Adrenal gland (tissue), 12 donors: ENCODE data around the gene HTR3B. TPM values are rescaled to one million over a fixed set of nuclear protein-coding genes. Genes with fewer than 3 reads are reported as not detected.

Experiments used
- polyA plus RNA-seq, 3 donors: library from polyadenylated mRNA; stranded (reverse); fragments of 200-250 nt in 2 of 3; fragments of 350-450 nt in 1 of 3; fragmentation: Illumina TruSeq in 1 of 3; extraction: RNeasy Lipid Tissue Mini Kit (QIAGEN cat#74804) in 1 of 3; gene quantifications; one replicate each; pipeline ENCODE4 v1.2.3, GENCODE V29; 2013 to 2014
- small RNA-seq, 2 donors: library from RNA; depleted of rRNA; stranded (forward); fragments of <200 nt; gene quantifications; one replicate each; pipeline ENCODE3, GENCODE V24; 2016
- total RNA-seq, 9 donors: library from RNA; depleted of rRNA in 4 of 9; stranded (reverse); fragments of >200 nt in 4 of 9; fragments of 120-200 nt in 1 of 9; fragmentation: NEBNext Ultra II Directional in 1 of 9; extraction: Animal tissue kit (Norgen Biotek cat#: 25700) in 1 of 9; gene quantifications; one replicate each; pipeline versions ENCODE4 v1.1.0 to v1.2.4, GENCODE V29; 2013 to 2023
- donor health status: healthy with polysubstance abuse.
- donor health status: Bipolar disorder and iron deficiency.
- donor health status: DM: yes; HTN: yes; CAD: no.
- donor health status: DM: no; HTN: no; CAD: no.
- donor health status: DM: no; HTN: no; CAD: no.
- donor health status: DM: yes; HTN: yes; CAD: no.

Gene HTR3B
- total and polyA plus RNA-seq, 12 donors = not detected

Small RNA genes lying within 50 kb of the gene (small RNA-seq; reads per million reads assigned to genes)
- gene RNU6-1107P = 0 reads per million in 2 donors

Other genes with a start within 250 kb of the HTR3B start
- 1 to 10 TPM in 1 of 9 donors, under 1 TPM in 4, not detected in 4; 0.43 to 1.3 (median 0.55) TPM for gene TMPRSS5, start 198.5 kb upstream of the HTR3B start, total RNA-seq
- 1 to 10 TPM in 2 of 3 donors, under 1 TPM in 1; 0.07 to 1.5 (median 1.0) TPM for gene TMPRSS5, start 198.5 kb upstream of the HTR3B start, polyA plus RNA-seq
- gene ZW10, start 131.1 kb upstream of the HTR3B start, total RNA-seq = 10 to 100 TPM in 6 of 9 donors, 1 to 10 TPM in 3; 4.1 to 20.3 (median 11.5) TPM
- gene ZW10, start 131.1 kb upstream of the HTR3B start, polyA plus RNA-seq = 10 to 100 TPM in 1 of 3 donors, 1 to 10 TPM in 2; 3.2 to 24.3 (median 3.4) TPM
- not detected for gene CLDN25, start 125.0 kb upstream of the HTR3B start, total RNA-seq
- gene CLDN25, start 125.0 kb upstream of the HTR3B start, polyA plus RNA-seq = not detected
- 10 to 100 TPM in 8 of 9 donors, 1 to 10 TPM in 1; 8.8 to 25.0 (median 19.6) TPM for gene USP28, start 29.2 kb upstream of the HTR3B start, total RNA-seq
- gene USP28, start 29.2 kb upstream of the HTR3B start, polyA plus RNA-seq = 10 to 100 TPM in 1 of 3 donors, 1 to 10 TPM in 2; 2.9 to 19.7 (median 3.5) TPM
- gene HTR3A, start 70.3 kb downstream of the HTR3B start, total RNA-seq = 1 to 10 TPM in 1 of 9 donors, under 1 TPM in 3, not detected in 5; 0.13 to 1.1 (median 0.24) TPM
- gene HTR3A, start 70.3 kb downstream of the HTR3B start, polyA plus RNA-seq = under 1 TPM in 2 of 3 donors, not detected in 1; 0.03 to 0.13 TPM
- 100 to 1,000 TPM in 1 of 9 donors, 10 to 100 TPM in 7, 1 to 10 TPM in 1; 7.9 to 119 (median 68.3) TPM for gene ZBTB16, start 154.9 kb downstream of the HTR3B start, total RNA-seq
- 10 to 100 TPM; 16.0 to 36.0 (median 16.0) TPM for gene ZBTB16, start 154.9 kb downstream of the HTR3B start, polyA plus RNA-seq